Ishikawa (cell line): ENCODE data around the gene MACROD2.

Source experiments
- CEBPB ChIP-seq: IDR thresholded peaks from 2 replicates; pipeline ENCODE4 v1.6.1; 2012
- CREB1 ChIP-seq: IDR thresholded peaks from 2 replicates; pipeline ENCODE4 v1.6.1; 2012; ENCODE audit warnings: low read depth
- EGR1 ChIP-seq: IDR thresholded peaks from 2 replicates; pipeline ENCODE4 v1.6.1; 2012
- EP300 ChIP-seq: IDR thresholded peaks from 2 replicates; pipeline ENCODE4 v1.6.1; 2012; ENCODE audit warnings: borderline replicate concordance
- FOXM1 ChIP-seq: IDR thresholded peaks from 2 replicates; pipeline ENCODE4 v1.6.1; 2012; ENCODE audit warnings: low read depth, borderline replicate concordance
- NFIC ChIP-seq: IDR thresholded peaks from 2 replicates; pipeline ENCODE4 v1.6.1; 2012
- RAD21 ChIP-seq: IDR thresholded peaks from 2 replicates; pipeline ENCODE4 v1.6.1; 2012; ENCODE audit warnings: low read depth
- TAF1 ChIP-seq: IDR thresholded peaks from 2 replicates; pipeline ENCODE4 v1.6.1; 2012; ENCODE audit warnings: low read depth, mild to moderate bottlenecking
- TCF12 ChIP-seq: IDR thresholded peaks from 2 replicates; pipeline ENCODE4 v1.6.1; 2012; ENCODE audit warnings: low read depth
- TEAD4 ChIP-seq: IDR thresholded peaks from 2 replicates; pipeline ENCODE4 v1.6.1; 2012
- YY1 ChIP-seq: IDR thresholded peaks from 2 replicates; pipeline ENCODE4 v1.6.1; 2012; ENCODE audit warnings: low read depth
- ZBTB7A ChIP-seq: IDR thresholded peaks from 2 replicates; pipeline ENCODE4 v1.6.1; 2012; ENCODE audit warnings: low read depth
- TF ChIP-seq, protein P1 (sequence below): IDR thresholded peaks from 2 replicates; pipeline ENCODE4 v1.6.1; 2012
- TF ChIP-seq, protein P2 (sequence below): IDR thresholded peaks from 2 replicates; pipeline ENCODE4 v1.6.1; 2012; ENCODE audit warnings: low read depth, mild to moderate bottlenecking
- TF ChIP-seq, protein P3 (sequence below): IDR thresholded peaks from 2 replicates; pipeline ENCODE4 v1.6.1; 2012

The MACROD2 gene

DNA sequence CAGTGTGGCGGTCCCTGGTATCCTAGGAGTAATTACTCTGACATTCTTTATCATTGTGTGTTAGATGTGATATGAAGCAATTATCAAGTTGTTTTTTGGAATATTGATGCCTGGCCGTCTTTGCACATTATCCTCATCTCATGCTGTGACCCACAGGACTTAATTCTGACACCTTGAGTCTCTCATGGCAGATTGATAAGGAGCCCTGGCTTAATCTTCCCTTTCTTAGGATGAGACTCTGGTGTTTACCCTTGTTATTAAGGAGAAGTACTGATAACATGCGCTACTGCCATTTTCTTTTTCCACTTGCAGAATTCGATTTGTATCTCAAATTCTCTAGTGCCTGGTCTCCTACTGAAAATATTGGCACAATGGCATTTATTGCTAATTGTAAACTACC is 1597.8 kb downstream of the MACROD2 start:
- no peak for TF ChIP-seq YY1
- TF ChIP-seq, protein P1, sequence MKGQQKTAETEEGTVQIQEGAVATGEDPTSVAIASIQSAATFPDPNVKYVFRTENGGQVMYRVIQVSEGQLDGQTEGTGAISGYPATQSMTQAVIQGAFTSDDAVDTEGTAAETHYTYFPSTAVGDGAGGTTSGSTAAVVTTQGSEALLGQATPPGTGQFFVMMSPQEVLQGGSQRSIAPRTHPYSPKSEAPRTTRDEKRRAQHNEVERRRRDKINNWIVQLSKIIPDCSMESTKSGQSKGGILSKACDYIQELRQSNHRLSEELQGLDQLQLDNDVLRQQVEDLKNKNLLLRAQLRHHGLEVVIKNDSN: no peak
- TF ChIP-seq TCF12: no peak
- TF ChIP-seq, protein P2, sequence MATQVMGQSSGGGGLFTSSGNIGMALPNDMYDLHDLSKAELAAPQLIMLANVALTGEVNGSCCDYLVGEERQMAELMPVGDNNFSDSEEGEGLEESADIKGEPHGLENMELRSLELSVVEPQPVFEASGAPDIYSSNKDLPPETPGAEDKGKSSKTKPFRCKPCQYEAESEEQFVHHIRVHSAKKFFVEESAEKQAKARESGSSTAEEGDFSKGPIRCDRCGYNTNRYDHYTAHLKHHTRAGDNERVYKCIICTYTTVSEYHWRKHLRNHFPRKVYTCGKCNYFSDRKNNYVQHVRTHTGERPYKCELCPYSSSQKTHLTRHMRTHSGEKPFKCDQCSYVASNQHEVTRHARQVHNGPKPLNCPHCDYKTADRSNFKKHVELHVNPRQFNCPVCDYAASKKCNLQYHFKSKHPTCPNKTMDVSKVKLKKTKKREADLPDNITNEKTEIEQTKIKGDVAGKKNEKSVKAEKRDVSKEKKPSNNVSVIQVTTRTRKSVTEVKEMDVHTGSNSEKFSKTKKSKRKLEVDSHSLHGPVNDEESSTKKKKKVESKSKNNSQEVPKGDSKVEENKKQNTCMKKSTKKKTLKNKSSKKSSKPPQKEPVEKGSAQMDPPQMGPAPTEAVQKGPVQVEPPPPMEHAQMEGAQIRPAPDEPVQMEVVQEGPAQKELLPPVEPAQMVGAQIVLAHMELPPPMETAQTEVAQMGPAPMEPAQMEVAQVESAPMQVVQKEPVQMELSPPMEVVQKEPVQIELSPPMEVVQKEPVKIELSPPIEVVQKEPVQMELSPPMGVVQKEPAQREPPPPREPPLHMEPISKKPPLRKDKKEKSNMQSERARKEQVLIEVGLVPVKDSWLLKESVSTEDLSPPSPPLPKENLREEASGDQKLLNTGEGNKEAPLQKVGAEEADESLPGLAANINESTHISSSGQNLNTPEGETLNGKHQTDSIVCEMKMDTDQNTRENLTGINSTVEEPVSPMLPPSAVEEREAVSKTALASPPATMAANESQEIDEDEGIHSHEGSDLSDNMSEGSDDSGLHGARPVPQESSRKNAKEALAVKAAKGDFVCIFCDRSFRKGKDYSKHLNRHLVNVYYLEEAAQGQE: no peak
- no peak for TF ChIP-seq FOXM1
- TF ChIP-seq EP300: no peak
- no peak for TF ChIP-seq CREB1
- TF ChIP-seq RAD21: no peak

DNA sequence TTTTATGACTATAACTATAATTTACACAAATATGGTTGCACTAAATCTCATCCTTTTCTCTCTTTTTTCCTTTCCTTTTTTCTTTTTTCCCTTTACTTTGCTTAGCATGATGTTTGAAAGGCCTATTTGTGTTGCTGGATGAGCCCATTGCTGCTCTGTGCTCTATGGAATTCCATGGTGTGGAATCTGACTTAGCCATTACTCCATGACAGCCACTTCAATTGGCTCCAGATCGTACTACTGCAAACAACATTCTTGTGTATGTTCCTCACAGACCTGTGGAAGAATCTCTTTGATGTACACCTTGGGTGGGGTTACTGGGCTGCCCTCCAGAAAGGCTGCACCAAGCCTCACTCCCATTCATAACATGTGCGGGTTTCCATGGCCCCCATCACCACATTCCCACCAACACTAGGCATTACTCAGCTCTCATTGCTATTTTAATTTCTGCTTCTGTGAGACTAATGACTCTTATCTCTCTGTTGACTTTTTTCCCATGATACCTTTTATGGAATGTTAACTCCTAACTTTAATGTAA is 1598.9 kb downstream of the MACROD2 start:
- TF ChIP-seq CREB1 (no peak), YY1 (no peak), TAF1 (no peak), TEAD4 (no peak), RAD21 (no peak), EP300 (no peak), ZBTB7A (no peak), EGR1 (no peak), CEBPB (no peak), TCF12 (no peak), NFIC (no peak), FOXM1 (no peak)
- TF ChIP-seq, protein P3, sequence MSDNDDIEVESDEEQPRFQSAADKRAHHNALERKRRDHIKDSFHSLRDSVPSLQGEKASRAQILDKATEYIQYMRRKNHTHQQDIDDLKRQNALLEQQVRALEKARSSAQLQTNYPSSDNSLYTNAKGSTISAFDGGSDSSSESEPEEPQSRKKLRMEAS: no peak
- TF ChIP-seq, protein P1: no peak

DNA sequence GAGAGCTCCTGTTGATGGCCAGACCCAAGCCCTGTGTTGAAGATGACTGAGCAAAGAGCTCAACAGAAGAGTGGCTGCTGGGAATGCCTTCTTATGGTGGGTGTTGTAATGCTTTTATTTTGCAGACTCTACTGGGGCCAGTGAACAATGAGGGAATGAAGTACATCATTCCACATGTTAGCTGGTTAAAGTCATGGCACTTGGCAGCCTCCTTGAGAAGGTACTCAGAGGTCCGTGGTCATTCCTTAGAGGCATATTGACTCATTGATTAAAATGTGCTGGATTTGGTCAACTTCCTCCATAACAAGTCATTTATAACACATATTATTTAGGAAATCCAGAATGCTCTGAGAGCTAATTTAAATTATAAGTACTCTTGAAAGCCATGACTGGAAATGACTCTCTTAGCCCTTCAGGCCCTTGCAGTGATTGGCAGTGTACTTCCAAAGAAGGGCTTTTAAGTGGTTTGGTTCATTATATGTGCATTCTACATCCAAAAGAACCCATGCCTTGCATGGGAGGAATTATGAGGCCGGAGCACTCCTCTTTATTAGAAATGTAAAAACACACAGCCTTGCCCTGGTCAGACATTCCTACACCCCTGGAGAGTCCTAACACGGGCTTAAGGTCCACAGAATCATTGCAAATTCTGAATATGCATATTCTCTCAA is 1601.0 kb downstream of the MACROD2 start:
- no peak for TF ChIP-seq EGR1
- no peak for TF ChIP-seq TAF1
- TF ChIP-seq CEBPB: no peak
- no peak for TF ChIP-seq EP300
- TF ChIP-seq FOXM1: no peak
- no peak for TF ChIP-seq ZBTB7A
- TF ChIP-seq, protein P2: no peak
- no peak for TF ChIP-seq CREB1
- no peak for TF ChIP-seq TCF12
- TF ChIP-seq YY1: no peak
- no peak for TF ChIP-seq TEAD4
- TF ChIP-seq, protein P1: no peak
- TF ChIP-seq, protein P3: no peak
- no peak for TF ChIP-seq NFIC
- TF ChIP-seq RAD21: no peak

DNA sequence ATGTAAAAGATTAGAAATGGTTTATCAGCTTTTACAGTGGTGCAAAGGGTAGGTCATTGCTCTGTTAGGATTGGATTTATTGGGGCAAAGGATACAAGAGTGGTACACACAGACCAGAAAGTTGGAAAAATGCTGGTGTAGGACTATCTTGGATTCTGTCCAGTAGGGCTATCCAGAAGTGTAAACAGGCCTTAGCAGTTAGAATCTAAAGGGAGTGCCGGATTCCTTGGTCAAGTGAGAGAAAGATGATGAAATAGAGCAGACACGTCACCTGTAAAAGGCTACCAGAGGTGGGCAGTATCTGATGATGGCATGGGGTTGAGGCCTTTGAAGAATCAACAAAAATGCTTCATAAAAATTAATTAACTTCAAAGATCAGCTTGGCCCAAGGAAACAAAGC is 1602.0 kb downstream of the MACROD2 start:
- TF ChIP-seq CREB1 (no peak), RAD21 (no peak), NFIC (no peak), TCF12 (no peak), EP300 (no peak), EGR1 (no peak), CEBPB (no peak)
- TF ChIP-seq, protein P3: no peak
- TF ChIP-seq, protein P1: no peak

DNA sequence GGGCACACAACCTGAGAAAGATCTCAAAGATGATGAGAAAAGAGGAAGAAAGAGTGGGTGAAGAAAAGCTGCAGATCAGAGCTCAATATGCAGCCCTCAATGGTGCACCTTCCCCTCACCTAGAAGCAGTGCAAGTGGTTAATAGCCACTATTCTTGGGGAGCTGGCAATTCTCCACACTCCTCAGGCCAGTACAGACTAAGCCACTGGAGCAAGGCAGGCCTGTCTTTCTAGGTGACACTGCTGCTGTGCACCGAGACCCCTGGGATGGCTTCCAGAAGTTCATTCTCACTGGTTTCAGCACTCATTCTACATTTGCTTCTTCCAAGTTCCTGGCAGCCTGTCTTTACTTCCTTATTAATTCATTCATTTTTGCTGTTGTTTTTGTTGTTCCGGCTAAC is 1604.6 kb downstream of the MACROD2 start:
- TF ChIP-seq ZBTB7A: no peak
- no peak for TF ChIP-seq RAD21
- TF ChIP-seq TEAD4: no peak
- TF ChIP-seq CEBPB: no peak
- TF ChIP-seq NFIC: no peak
- TF ChIP-seq, protein P1: no peak
